ENCODE measurements around the gene BUD31.

- no peak for TF ChIP-seq CTCF (IDR thresholded peaks at IDR 0.05)
- TF ChIP-seq POLR2A (IDR thresholded peaks at IDR 0.05), result no peak
These were observed 12.1 kb upstream of the BUD31 start for GRCh38 chr7:99396418-99397296.

Measured in Peyer's patch (tissue), 4 donors.